HL-60/S4 treated with phorbol 12-myristate 13-acetate at 8.2 ng/mL for 4 days and 3 days (cell line): Measurements from ENCODE around the gene SPATA17.
"Not testable (repeated sequence)": the region's sequence is repeated elsewhere in the genome, so short reads cannot be mapped to it uniquely, and the experiment has no call there.

ENCODE experiments used
- in situ Hi-C: fragments of 300-500 bp; cut with MboI; formaldehyde crosslinking; loops from 2 replicates; pipeline ENCODE4 v1.15.0; 2022; ENCODE audit warnings: low sequenced_read_pairs

SPATA17 gene

DNA sequence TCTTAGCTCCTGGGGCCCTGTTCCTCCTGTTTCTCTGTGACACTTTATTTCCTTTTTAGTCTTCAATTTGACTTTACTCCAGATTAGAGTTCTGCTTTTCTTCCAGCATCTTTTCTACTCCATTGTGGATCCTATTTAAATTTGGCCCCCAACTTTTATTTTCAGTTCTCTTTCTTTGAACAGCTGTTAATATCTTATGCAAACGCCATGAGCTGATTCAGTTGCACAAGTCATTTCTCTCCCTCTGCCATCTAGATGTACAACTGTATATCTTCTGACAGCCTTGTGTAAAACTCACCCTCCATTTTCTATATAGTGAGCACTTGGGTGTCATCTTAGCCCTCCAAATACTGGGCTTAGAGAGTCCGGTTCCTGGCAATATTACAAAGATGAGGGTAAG, 42.2 kb downstream of the SPATA17 start:
- in situ Hi-C loops: no loop called here

DNA sequence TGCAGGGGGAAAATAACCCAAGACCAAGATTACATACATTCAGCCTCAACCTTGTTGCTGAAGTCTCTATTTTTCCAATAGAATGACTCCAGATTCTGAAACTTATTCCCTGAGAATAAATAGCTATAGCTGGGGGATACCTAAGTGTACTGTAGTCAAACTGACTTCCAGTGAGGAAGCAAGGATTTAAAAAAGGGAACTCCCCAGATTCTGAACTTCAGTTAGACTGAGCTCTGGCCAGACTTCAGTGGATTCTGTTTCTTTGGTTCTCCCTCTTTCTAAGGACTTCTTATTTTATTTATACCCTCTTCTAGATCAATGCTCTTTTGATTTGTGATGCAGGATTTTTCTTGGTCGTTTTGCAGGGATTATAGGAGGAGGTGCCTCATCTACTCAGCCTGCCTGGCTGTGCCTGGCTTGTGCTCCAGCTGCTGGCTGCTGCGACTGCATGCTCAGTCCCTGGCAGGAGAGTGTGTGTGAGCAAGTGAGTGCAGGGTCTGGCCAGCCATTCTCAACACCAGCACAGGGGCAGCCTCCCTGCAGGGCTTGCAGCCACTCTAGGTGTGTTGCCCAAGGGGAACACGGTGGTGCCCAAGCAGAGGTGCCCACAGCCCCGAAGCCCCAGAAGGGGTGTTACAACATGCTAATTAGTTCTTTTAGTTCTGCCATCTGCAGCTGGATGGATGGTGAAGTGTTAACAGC, 43.0 kb downstream of the SPATA17 start:
- in situ Hi-C loops: no loop called here

DNA sequence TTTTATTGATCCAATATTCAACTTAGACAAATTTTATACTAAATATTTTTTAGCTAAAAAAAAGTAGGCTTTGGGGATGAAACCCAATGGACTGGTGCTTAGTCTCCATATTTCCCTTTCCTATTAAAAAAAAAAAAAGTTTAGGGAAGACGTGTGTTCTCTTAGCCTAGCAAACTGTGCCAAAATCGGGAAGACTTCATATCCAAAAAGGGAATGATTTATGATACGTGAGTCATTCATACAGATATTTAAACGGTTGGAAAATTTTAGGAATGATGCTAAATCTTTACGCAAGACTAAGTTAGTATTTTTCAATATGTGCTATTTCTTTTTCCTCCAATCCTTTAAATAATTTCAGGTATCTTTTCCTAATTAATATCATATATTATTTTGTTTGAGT, 50.7 kb downstream of the SPATA17 start:
- in situ Hi-C loops: no loop called here

- in situ Hi-C loops: no loop called here
Observed at GRCh38 chr1:217687511-217687910, 56.4 kb downstream of the SPATA17 start.

GRCh38 chr1:217696140-217696539, 65.0 kb downstream of the SPATA17 start:
- in situ Hi-C loops: not testable (repeated sequence)

- in situ Hi-C loops: no loop called here
Observed at GRCh38 chr1:217703326-217703725, 72.2 kb downstream of the SPATA17 start.

DNA sequence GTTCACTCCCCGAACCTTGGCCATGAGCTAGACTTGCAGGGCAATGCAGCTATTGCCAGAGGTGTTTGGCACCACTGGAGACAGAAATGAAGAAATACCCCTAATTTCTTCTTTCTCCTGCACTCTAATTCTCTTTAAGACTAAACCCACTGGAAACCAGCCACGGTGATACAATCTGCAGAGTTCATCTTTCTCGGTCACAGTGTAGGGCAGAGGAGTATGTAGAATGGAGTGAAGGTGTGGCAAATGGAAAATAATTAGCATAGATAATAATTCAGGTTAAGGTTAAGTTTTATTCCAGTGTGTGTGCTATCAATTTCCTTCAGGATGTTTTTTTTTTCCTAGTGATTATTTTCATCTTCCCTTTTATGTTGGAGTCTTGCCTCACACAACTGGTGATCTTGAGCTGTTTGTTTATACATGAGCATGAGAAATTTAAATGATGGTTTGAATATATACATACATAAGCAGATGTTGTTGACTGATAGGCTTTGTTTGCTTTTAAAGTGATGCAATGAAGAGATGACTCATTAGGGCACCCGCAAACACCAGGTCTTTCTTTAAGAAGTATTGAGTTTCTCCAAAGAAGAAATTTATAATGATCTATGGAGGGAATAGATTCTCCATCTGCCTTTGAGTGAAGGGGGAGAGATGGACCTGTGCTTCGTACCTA, 81.9 kb downstream of the SPATA17 start:
- in situ Hi-C loops: no loop called here

- in situ Hi-C loops: no loop called here
Observed at GRCh38 chr1:217715681-217716080, 84.5 kb downstream of the SPATA17 start.

GRCh38 chr1:217717959-217718358, 86.8 kb downstream of the SPATA17 start:
- in situ Hi-C loops: no loop called here

DNA sequence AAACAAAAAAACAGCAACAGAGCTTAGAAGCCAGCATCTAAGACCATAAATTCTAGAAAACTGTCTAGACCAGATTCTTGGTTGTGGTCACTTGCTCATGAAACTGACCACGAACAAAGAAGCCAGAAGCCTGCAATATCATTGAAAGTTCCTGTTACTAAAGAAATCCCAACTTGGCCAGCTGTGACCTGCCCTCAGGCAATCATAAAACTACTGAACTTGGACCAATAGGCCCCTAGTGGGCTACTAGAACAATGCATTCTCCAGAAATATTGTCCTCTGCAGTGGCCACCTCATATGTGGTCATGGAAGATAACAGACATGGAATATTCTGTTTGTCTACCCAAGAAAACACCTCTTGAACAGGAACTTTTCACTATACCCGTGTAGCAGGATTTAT, 87.7 kb downstream of the SPATA17 start:
- in situ Hi-C loops: no loop called here

DNA sequence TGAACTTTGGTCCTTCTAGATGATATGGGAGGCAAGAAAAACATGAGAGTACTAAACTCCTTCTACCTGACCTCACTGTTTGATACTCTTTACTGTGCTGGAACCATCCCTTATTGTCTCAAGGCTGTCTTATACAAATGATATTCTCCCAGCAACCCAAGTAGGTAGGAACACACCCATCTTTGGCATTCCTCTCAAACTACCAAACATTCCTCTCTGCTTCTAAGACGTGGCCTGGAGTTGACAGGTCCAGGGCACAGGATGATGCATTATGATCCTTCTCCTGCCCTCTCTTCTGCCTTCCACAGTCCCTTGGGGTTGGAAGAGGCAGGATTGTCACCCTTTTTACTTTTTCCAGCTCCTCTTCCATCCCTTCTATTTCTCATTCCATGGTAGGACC, 90.5 kb downstream of the SPATA17 start:
- in situ Hi-C loops: no loop called here

DNA sequence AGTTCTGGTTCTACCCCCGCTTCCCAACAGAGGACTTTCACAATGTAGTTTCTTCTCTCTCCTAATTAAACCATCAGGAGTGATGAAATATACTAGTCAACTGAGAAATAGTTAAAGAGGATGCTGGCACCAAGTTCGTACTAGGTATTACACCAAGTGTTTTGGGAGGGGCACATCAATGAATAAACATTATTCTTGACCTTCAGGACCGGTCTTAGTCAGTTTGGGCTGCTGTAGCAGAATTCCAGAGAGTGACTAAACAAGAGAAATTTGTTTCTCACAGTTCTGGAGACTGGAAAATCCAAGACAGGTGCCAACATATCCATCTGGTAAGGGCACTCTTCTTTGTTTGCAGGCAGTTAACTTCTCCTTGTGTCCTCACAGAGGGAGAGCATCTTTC, 103.8 kb downstream of the SPATA17 start:
- in situ Hi-C loops: no loop called here

GRCh38 chr1:217747156-217747769, 116.1 kb downstream of the SPATA17 start:
- in situ Hi-C loops: no loop called here

DNA sequence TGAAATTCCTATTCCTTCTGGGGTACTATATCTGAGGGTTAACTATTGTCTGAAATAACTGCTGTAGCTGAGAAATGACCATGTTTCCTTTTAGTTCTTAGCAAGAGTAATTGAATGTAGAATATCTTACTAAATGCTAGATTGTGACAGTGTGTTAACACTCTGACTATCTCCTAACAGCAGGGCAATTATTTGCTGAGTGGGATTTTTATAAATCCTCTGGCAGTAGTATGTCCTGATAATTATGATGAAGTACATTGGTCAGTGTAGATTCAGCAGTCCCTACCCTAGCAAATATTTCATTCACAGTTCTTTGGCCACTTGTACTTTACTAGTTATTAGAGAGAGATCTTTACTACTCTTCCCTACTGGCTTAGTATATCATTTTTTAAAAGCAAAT, 138.6 kb downstream of the SPATA17 start:
- in situ Hi-C loops: no loop called here

DNA sequence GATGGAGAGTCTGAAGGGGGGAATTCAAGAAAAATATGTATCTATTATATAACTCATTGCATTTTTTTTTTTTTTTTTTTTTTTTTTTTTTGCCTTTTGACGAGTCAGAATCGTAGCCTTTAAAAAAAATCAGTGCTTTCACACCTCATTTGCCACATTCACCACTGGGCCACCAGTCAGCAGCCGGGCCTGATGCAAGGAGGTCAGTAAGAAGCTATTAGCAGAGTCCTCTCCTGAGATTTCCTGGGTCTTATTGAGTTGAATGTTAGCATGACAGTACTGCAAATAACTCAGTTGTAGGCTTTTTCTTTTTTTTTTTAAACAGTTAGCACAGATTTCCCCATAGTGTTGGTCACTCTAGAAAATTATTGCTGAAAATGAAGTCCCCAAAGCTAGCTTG, 139.8 kb downstream of the SPATA17 start:
- in situ Hi-C loops: no loop called here

DNA sequence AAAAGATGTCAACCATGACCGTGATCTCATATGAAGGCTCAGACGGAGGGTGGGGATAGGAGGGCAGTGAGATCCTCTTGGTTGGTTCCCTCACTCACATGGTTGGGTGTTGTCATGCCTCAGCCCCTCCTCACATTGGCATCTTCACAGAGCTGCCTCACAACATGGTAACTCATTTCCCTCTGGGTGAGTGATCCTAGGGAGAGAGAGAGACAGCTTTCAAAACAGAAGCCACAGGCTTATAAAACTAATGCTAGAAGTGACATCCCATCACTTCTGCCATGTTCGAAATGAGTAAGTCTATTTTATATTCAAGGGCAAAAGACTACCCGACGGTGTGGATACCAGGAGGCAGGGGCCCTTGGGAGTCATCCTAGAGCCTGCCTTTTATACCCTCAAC, 145.5 kb downstream of the SPATA17 start:
- in situ Hi-C loops: no loop called here

- in situ Hi-C loops: no loop called here
Observed at GRCh38 chr1:217781056-217781455, 149.9 kb downstream of the SPATA17 start.

DNA sequence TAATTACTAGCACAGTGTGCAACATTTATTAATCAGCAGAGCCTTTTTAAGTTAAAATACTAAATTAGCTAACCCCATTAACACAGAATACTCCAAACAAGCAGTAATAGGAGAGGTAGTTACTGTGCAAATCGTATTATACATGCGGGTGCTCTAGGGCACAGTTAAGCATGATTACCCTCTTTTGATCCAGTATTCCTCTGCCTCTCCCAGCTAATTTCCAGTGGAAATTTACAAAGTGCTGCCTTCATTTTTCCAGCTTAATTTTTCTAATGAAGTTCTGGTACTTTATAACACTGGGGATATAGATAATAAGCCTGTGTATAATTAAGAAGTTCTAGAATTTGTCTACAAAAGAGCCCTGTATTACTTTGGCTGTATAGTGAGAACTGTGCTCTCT, 159.9 kb downstream of the SPATA17 start:
- in situ Hi-C loops: no loop called here

- in situ Hi-C loops: no loop called here
Observed at GRCh38 chr1:217805792-217806191, 174.6 kb downstream of the SPATA17 start.

DNA sequence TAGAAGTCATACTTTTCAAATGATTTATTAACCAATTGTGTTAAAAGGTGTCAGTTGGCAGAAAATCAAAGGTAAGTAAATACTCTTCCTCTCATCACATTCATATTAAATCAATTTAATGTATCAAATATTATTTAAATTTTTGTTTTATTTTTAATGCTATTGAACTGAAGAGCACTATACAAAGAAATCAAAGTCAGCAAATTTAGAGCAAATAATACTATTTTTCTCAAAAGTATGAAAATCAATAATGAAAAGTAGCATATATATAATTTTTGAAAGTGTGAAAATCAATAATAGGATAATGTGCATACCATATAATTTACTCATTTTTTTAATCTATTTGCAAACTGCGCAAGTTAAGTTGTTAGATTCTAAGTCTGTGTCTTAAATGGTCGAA, 181.0 kb downstream of the SPATA17 start:
- in situ Hi-C loops: no loop called here

- in situ Hi-C loops: no loop called here
Observed at GRCh38 chr1:217813031-217813430, 181.9 kb downstream of the SPATA17 start.

DNA sequence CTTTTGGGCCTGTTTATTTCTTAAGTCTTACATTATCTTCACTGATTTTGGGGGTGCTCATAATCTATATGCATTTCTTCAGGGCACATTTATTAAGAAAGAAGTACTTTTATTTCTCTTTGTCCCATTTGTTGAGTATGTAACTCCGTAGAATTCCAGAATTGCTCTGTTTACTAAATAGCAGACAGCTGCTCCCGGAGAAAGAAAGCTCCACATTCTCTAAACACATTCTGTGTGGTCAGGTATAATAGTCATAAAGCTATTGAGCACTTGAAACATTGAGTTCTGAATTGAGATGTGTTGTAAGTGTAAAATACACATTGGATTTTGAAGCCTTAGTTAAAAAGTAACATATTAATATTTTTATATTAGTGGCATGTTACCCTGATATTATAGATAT, 206.5 kb downstream of the SPATA17 start:
- in situ Hi-C loops: no loop called here
